HEK293 (cell line): ENCODE measurements around the gene ISM2.

ENCODE experiments used
- CTCF ChIA-PET: fragments of 350-600 bp; formaldehyde crosslinking; extraction: SDS; loops from one replicate; lab custom pipeline; 2021; ENCODE audit warnings: antibody characterized with exemption; lab: Yijun Ruan, JAX
- POLR2A ChIA-PET: fragments of 300-600 bp; formaldehyde crosslinking; extraction: SDS; loops from one replicate; lab custom pipeline; 2020; ENCODE audit warnings: antibody characterized with exemption, inconsistent platforms; lab: Yijun Ruan, JAX
- H3K27ac ChIP-seq: fragments of 200-500 bp; sonication (Bioruptor generic); 2 replicates; pipeline ENCODE4 v1.5.1; 2014; ENCODE audit warnings: low read depth, low read length, control low read depth, inconsistent platforms; ENCODE audit errors: extremely low read depth
- H3K36me3 ChIP-seq, 2 experiments: fragments of 200-500 bp in 1 of 2; sonication (Bioruptor generic) in 1 of 2; 1 replicate in 1 of 2; 2 replicates in 1 of 2; pipeline ENCODE4 v1.5.1; 2014 to 2017; ENCODE audit warnings: inconsistent platforms in 2 of 2, low read length in 2 of 2; ENCODE audit not compliant: control insufficient read depth in 2 of 2, insufficient read depth in 1 of 2
- H3K4me1 ChIP-seq: fragments of 200-500 bp; sonication (Bioruptor generic); 2 replicates; pipeline ENCODE4 v1.5.1; 2014; ENCODE audit warnings: mild to moderate bottlenecking, low read length, inconsistent platforms; ENCODE audit not compliant: control insufficient read depth, insufficient read depth
- H3K4me3 ChIP-seq: 2 replicates; pipeline ENCODE4 v1.5.1; 2011; ENCODE audit warnings: low read depth, mild to moderate bottlenecking, control low read depth, low read length, moderate library complexity
- H3K9me3 ChIP-seq: fragments of 200-500 bp; sonication (Bioruptor generic); 2 replicates; pipeline ENCODE4 v1.5.1; 2014; ENCODE audit warnings: low read depth, low read length, inconsistent platforms; ENCODE audit not compliant: control insufficient read depth, insufficient read depth
- ELK4 ChIP-seq: IDR thresholded peaks from 2 replicates; pipeline ENCODE4 v1.6.1; 2011; ENCODE audit warnings: mild to moderate bottlenecking, low read depth, low read length, borderline replicate concordance
- HOXD13 ChIP-seq: sonication (generic); formaldehyde crosslinking; IDR thresholded peaks from 2 replicates; pipeline ENCODE4 v1.8.0; 2022; ENCODE audit warnings: missing genetic modification reagents, borderline replicate concordance
- KLF8 ChIP-seq: fragments of 450-650 bp; formaldehyde crosslinking; IDR thresholded peaks from 2 replicates; pipeline ENCODE4 v1.5.1; 2016; ENCODE audit warnings: missing biosample characterization, missing genetic modification characterization
- SP2 ChIP-seq: fragments of 450-650 bp; formaldehyde crosslinking; IDR thresholded peaks from 2 replicates; pipeline ENCODE4 v1.5.1; 2016; ENCODE audit warnings: missing biosample characterization, missing genetic modification characterization
- TRIM28 ChIP-seq: IDR thresholded peaks from 2 replicates; pipeline ENCODE4 v1.6.1; 2011; ENCODE audit warnings: low read length, control low read depth, borderline replicate concordance
- WT1 ChIP-seq: fragments of 450-650 bp; formaldehyde crosslinking; IDR thresholded peaks from 2 replicates; pipeline ENCODE4 v1.5.1; 2016; ENCODE audit warnings: missing biosample characterization, missing genetic modification characterization
- ZEB2 ChIP-seq: fragments of 450-650 bp; formaldehyde crosslinking; IDR thresholded peaks from 2 replicates; pipeline ENCODE4 v1.5.1; 2016; ENCODE audit warnings: missing biosample characterization, missing genetic modification characterization
- ZFP37 ChIP-seq: fragments of 450-650 bp; formaldehyde crosslinking; IDR thresholded peaks from 2 replicates; pipeline ENCODE4 v1.5.1; 2016; ENCODE audit warnings: missing biosample characterization, missing genetic modification characterization
- ZNF157 ChIP-seq: fragments of 450-650 bp; formaldehyde crosslinking; IDR thresholded peaks from 2 replicates; pipeline ENCODE4 v1.5.1; 2016; ENCODE audit warnings: missing biosample characterization, missing genetic modification characterization
- ZNF18 ChIP-seq: fragments of 450-650 bp; formaldehyde crosslinking; IDR thresholded peaks from 2 replicates; pipeline ENCODE4 v1.5.1; 2016; ENCODE audit warnings: missing biosample characterization, missing genetic modification characterization
- ZNF184 ChIP-seq: fragments of 450-650 bp; IDR thresholded peaks from 2 replicates; pipeline ENCODE4 v1.5.1; 2018; ENCODE audit warnings: missing biosample characterization, mild to moderate bottlenecking, missing genetic modification characterization
- ZNF26 ChIP-seq: fragments of 450-650 bp; formaldehyde crosslinking; IDR thresholded peaks from 2 replicates; pipeline ENCODE4 v1.5.1; 2016; ENCODE audit warnings: missing biosample characterization, missing genetic modification characterization
- ZNF510 ChIP-seq: fragments of 450-650 bp; formaldehyde crosslinking; IDR thresholded peaks from 2 replicates; pipeline ENCODE4 v1.5.1; 2018; ENCODE audit warnings: mild to moderate bottlenecking, missing genetic modification characterization, missing biosample characterization; ENCODE audit not compliant: insufficient replicate concordance
- ZNF521 ChIP-seq: fragments of 450-650 bp; formaldehyde crosslinking; IDR thresholded peaks from 2 replicates; pipeline ENCODE4 v1.5.1; 2017; ENCODE audit warnings: missing biosample characterization, mild to moderate bottlenecking, missing genetic modification characterization
- ZNF610 ChIP-seq: fragments of 450-650 bp; formaldehyde crosslinking; IDR thresholded peaks from 2 replicates; pipeline ENCODE4 v1.5.1; 2016; ENCODE audit warnings: missing biosample characterization, missing genetic modification characterization, borderline replicate concordance
- ZNF639 ChIP-seq: fragments of 450-650 bp; formaldehyde crosslinking; IDR thresholded peaks from 2 replicates; pipeline ENCODE4 v1.5.1; 2016; ENCODE audit warnings: missing biosample characterization, missing genetic modification characterization
- ZNF670 ChIP-seq: fragments of 450-650 bp; formaldehyde crosslinking; IDR thresholded peaks from 2 replicates; pipeline ENCODE4 v1.5.1; 2016; ENCODE audit warnings: missing biosample characterization, missing genetic modification characterization, low read depth
- ZNF692 ChIP-seq: fragments of 450-650 bp; formaldehyde crosslinking; IDR thresholded peaks from 2 replicates; pipeline ENCODE4 v1.5.1; 2016; ENCODE audit warnings: missing biosample characterization, missing genetic modification characterization
- ZNF777 ChIP-seq: fragments of 450-650 bp; formaldehyde crosslinking; IDR thresholded peaks from 2 replicates; pipeline ENCODE4 v1.5.1; 2017; ENCODE audit warnings: missing biosample characterization, missing genetic modification characterization, borderline replicate concordance

Gene ISM2

DNA sequence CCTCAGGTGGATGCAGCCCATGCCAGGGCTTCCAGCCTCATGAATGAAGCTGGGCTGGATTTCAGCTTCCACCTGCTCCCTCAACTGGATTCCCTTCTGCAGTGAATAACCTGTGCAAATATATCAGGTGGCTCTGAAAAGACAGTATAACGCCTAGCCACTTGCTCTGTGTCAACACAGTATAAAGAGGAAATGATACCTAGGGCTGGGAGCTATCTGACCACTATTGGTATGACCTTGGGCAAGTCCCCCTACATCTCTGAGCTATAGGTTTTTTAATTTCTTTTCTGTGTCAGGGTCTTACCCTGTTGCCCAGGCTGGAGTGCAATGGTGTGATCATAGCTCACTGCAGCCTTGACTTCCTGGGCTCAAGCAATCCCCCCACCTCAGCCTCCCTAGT lies 19.8 kb downstream of the ISM2 start:
- TF ChIP-seq WT1 (tag by site-specific recombination) (no peak), ZNF777 (no peak), TRIM28 (no peak), ZNF639 (tag by site-specific recombination) (no peak), KLF8 (tag by site-specific recombination) (no peak), ZFP37 (tag by site-specific recombination) (no peak), HOXD13 (CRISPR knock-in tag) (no peak), ZNF157 (tag by site-specific recombination) (no peak), ZNF692 (tag by site-specific recombination) (no peak), ZEB2 (tag by site-specific recombination) (no peak), ELK4 (no peak), ZNF18 (tag by site-specific recombination) (no peak)

GRCh38 chr14:77478029-77478428 lies 20.6 kb downstream of the ISM2 start:
- no peak overlapping the region for H3K27ac ChIP-seq
- TF ChIP-seq ZNF184 (no peak), SP2 (tag by site-specific recombination) (no peak), ZNF510 (tag by site-specific recombination) (no peak), ZNF670 (tag by site-specific recombination) (no peak), ZEB2 (tag by site-specific recombination) (no peak), ZNF610 (tag by site-specific recombination) (no peak), ZNF26 (no peak), ZNF521 (no peak)
- no peak overlapping the region for H3K4me3 ChIP-seq
- ChIA-PET POLR2A (no interaction called here), CTCF (no interaction called here)
- H3K4me1 ChIP-seq, result no peaks in the 10 kb centered on the region
- no peaks in the 10 kb centered on the region for H3K9me3 ChIP-seq
- no peaks in the 10 kb centered on the region for H3K36me3 ChIP-seq

More for the DNA sequence above, 19.8 kb downstream of the ISM2 start:
- no peaks in the 10 kb centered on the region for H3K4me1 ChIP-seq
- H3K27ac ChIP-seq, result no peak overlapping the region
- H3K9me3 ChIP-seq, result no peaks in the 10 kb centered on the region
- POLR2A ChIA-PET, result no interaction called here
- CTCF ChIA-PET, result interaction anchor here (0.8 kb wide), 1 partner anchor 175 kb away, joined by 3 read pairs; no protein-coding TSS in a partner anchor
- H3K36me3 ChIP-seq, result no peaks in the 10 kb centered on the region
- H3K4me3 ChIP-seq, result no peak overlapping the region
